GM12865 (cell line): ENCODE measurements around the gene MARK4.
"Not testable (repeated sequence)": the region's sequence is repeated elsewhere in the genome, so short reads cannot be mapped to it uniquely, and the experiment has no call there.

Experiments used
- DNase-seq: peaks from one replicate; pipeline ENCODE4 v3.0.0; 2010; ENCODE audit warnings: low read depth
- H3K4me3 ChIP-seq: 2 replicates; pipeline ENCODE4 v1.5.1; 2011; ENCODE audit warnings: mild to moderate bottlenecking, low read depth, low read length, control low read depth
- CTCF ChIP-seq: IDR thresholded peaks from 2 replicates; pipeline ENCODE4 v1.5.1; 2011; ENCODE audit warnings: low read length, control low read depth, low read depth, inconsistent platforms; ENCODE audit not compliant: insufficient read depth; ENCODE audit errors: missing control alignments

MARK4 gene

GRCh38 chr19:45256836-45257235 is 5.8 kb downstream of the MARK4 start:
- no peak for TF ChIP-seq CTCF
- no peak for DNase-seq
- no peak overlapping the region for H3K4me3 ChIP-seq

- H3K4me3 ChIP-seq: no peak overlapping the region
- no peak for TF ChIP-seq CTCF
- DNase-seq: no peak
Observed at GRCh38 chr19:45258862-45259261, 7.8 kb downstream of the MARK4 start.

GRCh38 chr19:45262570-45262969 is 11.5 kb downstream of the MARK4 start:
- no peak for TF ChIP-seq CTCF
- no peak overlapping the region for H3K4me3 ChIP-seq
- DNase-seq: no peak

GRCh38 chr19:45263013-45263412 is 11.9 kb downstream of the MARK4 start:
- no peak overlapping the region for H3K4me3 ChIP-seq
- TF ChIP-seq CTCF: no peak
- no peak for DNase-seq

GRCh38 chr19:45264781-45265317 is 13.8 kb downstream of the MARK4 start:
- TF ChIP-seq CTCF: no peak
- no peak overlapping the region for H3K4me3 ChIP-seq

GRCh38 chr19:45265375-45265774 is 14.3 kb downstream of the MARK4 start:
- no peak overlapping the region for H3K4me3 ChIP-seq
- no peak for TF ChIP-seq CTCF
- no peak for DNase-seq

More at GRCh38 chr19:45264781-45265317, 13.8 kb downstream of the MARK4 start:
- no peak for DNase-seq

- TF ChIP-seq CTCF: no peak
Observed at GRCh38 chr19:45267296-45267695, 16.2 kb downstream of the MARK4 start.

GRCh38 chr19:45269939-45270338 is 18.9 kb downstream of the MARK4 start:
- not testable (repeated sequence) for H3K4me3 ChIP-seq, DNase-seq

More at GRCh38 chr19:45267296-45267695, 16.2 kb downstream of the MARK4 start:
- no peak for DNase-seq
- no peak overlapping the region for H3K4me3 ChIP-seq
